Vagina (tissue), 2 donors: ENCODE measurements around the gene ING2. TPM values are rescaled to one million over a fixed set of nuclear protein-coding genes. Genes with fewer than 3 reads are reported as not detected.
"Not testable (repeated sequence)": the region's sequence is repeated elsewhere in the genome, so short reads cannot be mapped to it uniquely, and the experiment has no call there.

Experiments
- DNase-seq, 2 donors: peaks; one replicate each; pipeline ENCODE4 v3.0.0-alpha.2; 2017; ENCODE audit errors: extremely low spot score in 2 of 2
- H3K27ac ChIP-seq: fragments of 200-600 bp; sonication (generic); one replicate; pipeline ENCODE4 v1.5.1; 2019
- H3K27me3 ChIP-seq: fragments of 200-600 bp; sonication (generic); one replicate; pipeline ENCODE4 v1.5.1; 2019
- H3K36me3 ChIP-seq, 2 donors: fragments of 200-600 bp; sonication (generic); one replicate each; pipeline ENCODE4 v1.5.1; 2017 to 2019
- H3K4me1 ChIP-seq: fragments of 200-600 bp; sonication (generic); one replicate; pipeline ENCODE4 v1.5.1; 2019
- H3K4me3 ChIP-seq, 2 donors: fragments of 200-600 bp; sonication (generic); 1 replicate in 1 of 2; 2 replicates in 1 of 2; pipeline ENCODE4 v1.5.1; 2016 to 2019
- H3K9me3 ChIP-seq: fragments of 200-600 bp; sonication (generic); one replicate; pipeline ENCODE4 v1.5.1; 2019
- CTCF ChIP-seq, 3 experiments: fragments of 450-650 bp in 2 of 3; fragments of 200-600 bp in 1 of 3; sonication (generic) in 1 of 3; IDR thresholded peaks; one replicate each; pipeline ENCODE4 v1.5.1; 2017 to 2019; ENCODE audit warnings: antibody characterized with exemption in 3 of 3, mild to moderate bottlenecking in 2 of 3, moderate library complexity in 2 of 3
- POLR2A ChIP-seq, 2 donors: fragments of 450-650 bp; IDR thresholded peaks; one replicate each; pipeline ENCODE4 v1.6.1; 2017; ENCODE audit warnings: antibody characterized with exemption in 2 of 2, mild to moderate bottlenecking in 2 of 2, moderate library complexity in 2 of 2
- POLR2AphosphoS5 ChIP-seq, 2 donors: sonication (generic); formaldehyde crosslinking; IDR thresholded peaks; one replicate each; pipeline ENCODE4 v1.9.0; 2017; ENCODE audit warnings: antibody characterized with exemption in 2 of 2, mild to moderate bottlenecking in 2 of 2, low read depth in 1 of 2; ENCODE audit not compliant: insufficient read depth in 1 of 2
- intact Hi-C: fragments of 100-400 bp; cut with DNase I; formaldehyde crosslinking; loops from one replicate; pipeline ENCODE4 v1.15.1; 2023
- total RNA-seq: library from RNA; depleted of rRNA; stranded (reverse); fragments of >200 nt; gene quantifications from one replicate; pipeline ENCODE4 v1.2.3, GENCODE V29; 2016

The ING2 gene
- 8.1 TPM for total RNA-seq

- TF ChIP-seq POLR2A (IDR thresholded peaks at IDR 0.05), result no peak
- TF ChIP-seq CTCF (IDR thresholded peaks at IDR 0.05), result no peak
- TF ChIP-seq POLR2AphosphoS5 (IDR thresholded peaks at IDR 0.05; ENCODE audit: insufficient read depth in 1 of 2, low read depth in 1 of 2), result no peak
- Histone ChIP-seq H3K4me3 (peak within 1 kb of the TSS; percentile 71 to 96), H3K4me1 (peaks cover 20% of the 10 kb centered on the region), H3K9me3 (no peaks in the 10 kb centered on the region), H3K36me3 (no peaks in the 10 kb centered on the region), H3K27ac (peak within 1 kb of the TSS; percentile 98), H3K27me3 (no peaks in the 10 kb centered on the region)
- intact Hi-C loops, result loop anchor here (5.0 to 10.0 kb wide), 4 partner anchors 82 to 1702 kb away; partner anchors contain the start of genes DCTD, RWDD4, SNX25 and TRAPPC11
- DNase-seq, result peak in 1 of 2 donors; percentile 89
These were observed at the start of gene ING2 for GRCh38 chr4:183504930-183505610. ING2 (plus strand) TSS chr4:183505058; CDS start chr4:183505196, 138 bp downstream.

- Histone ChIP-seq H3K27ac (no peak overlapping the region), H3K9me3 (no peaks in the 10 kb centered on the region), H3K27me3 (no peaks in the 10 kb centered on the region), H3K4me3 (no peak overlapping the region), H3K4me1 (no peaks in the 10 kb centered on the region), H3K36me3 (peaks cover 0 to 14% of the 10 kb centered on the region in 2 donors)
- TF ChIP-seq POLR2A (IDR thresholded peaks at IDR 0.05) (no peak), POLR2AphosphoS5 (IDR thresholded peaks at IDR 0.05; ENCODE audit: insufficient read depth in 1 of 2, low read depth in 1 of 2) (no peak), CTCF (IDR thresholded peaks at IDR 0.05) (no peak)
- intact Hi-C loops, result no loop called here
- DNase-seq, result no peak
These were observed 49.2 kb upstream of the ING2 start for GRCh38 chr4:183455431-183456195.

- Histone ChIP-seq H3K36me3 (no peaks in the 10 kb centered on the region), H3K4me3 (no peak overlapping the region), H3K27ac (no peak overlapping the region), H3K27me3 (no peaks in the 10 kb centered on the region), H3K4me1 (no peaks in the 10 kb centered on the region), H3K9me3 (no peaks in the 10 kb centered on the region)
- DNase-seq, result no peak
- TF ChIP-seq CTCF (IDR thresholded peaks at IDR 0.05), result no peak
- no peak for TF ChIP-seq POLR2A (IDR thresholded peaks at IDR 0.05)
- no peak for TF ChIP-seq POLR2AphosphoS5 (IDR thresholded peaks at IDR 0.05; ENCODE audit: insufficient read depth in 1 of 2, low read depth in 1 of 2)
- intact Hi-C loops, result no loop called here
These were observed 46.9 kb upstream of the ING2 start for GRCh38 chr4:183458005-183458404.

- H3K27ac ChIP-seq, H3K36me3 ChIP-seq, DNase-seq, H3K4me3 ChIP-seq, H3K4me1 ChIP-seq, H3K9me3 ChIP-seq, intact Hi-C loops, H3K27me3 ChIP-seq: not testable (repeated sequence)
These were observed 40.8 kb upstream of the ING2 start for GRCh38 chr4:183463903-183464619.

- intact Hi-C loops, H3K9me3 ChIP-seq, H3K4me1 ChIP-seq, H3K27ac ChIP-seq, DNase-seq, H3K36me3 ChIP-seq, H3K27me3 ChIP-seq, H3K4me3 ChIP-seq: not testable (repeated sequence)
These were observed 39.0 kb upstream of the ING2 start for GRCh38 chr4:183465879-183466278.
